Stimulated activated CD8-positive, alpha-beta memory T cell treated with anti-CD3 and anti-CD28 coated beads, Interleukin-4, amount 100 ng/mL, for 24 hours (primary cell): ENCODE results near the gene CRYGA.
"Not testable (repeated sequence)": the region's sequence is repeated elsewhere in the genome, so short reads cannot be mapped to it uniquely, and the experiment has no call there.

Source experiments
- DNase-seq: peaks from one replicate; pipeline ENCODE4 v3.0.0-alpha.2; 2020; ENCODE audit warnings: low read depth

Gene CRYGA

GRCh38 chr2:208164951-208165755 lies 1.8 kb upstream of the CRYGA start:
- no peak for DNase-seq

DNA sequence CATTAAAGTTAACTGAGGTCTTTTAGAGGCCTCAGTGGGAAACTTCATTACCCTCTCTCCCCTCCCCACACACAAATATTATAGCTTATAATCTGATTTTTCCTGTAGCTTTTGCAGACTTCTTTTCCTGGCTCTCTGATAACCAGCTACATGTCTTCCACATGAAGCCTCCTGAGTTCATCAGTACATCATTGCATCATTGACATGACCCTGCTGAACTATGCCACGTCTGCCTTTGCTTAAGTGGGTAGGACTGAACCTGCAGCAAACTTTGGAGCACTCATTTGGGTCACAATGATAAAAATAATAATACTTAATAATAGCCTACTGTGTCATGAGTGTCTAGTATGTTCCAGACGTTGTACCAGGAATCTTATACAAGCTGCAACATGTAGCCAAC lies 7.0 kb downstream of the CRYGA start:
- DNase-seq: no peak

DNA sequence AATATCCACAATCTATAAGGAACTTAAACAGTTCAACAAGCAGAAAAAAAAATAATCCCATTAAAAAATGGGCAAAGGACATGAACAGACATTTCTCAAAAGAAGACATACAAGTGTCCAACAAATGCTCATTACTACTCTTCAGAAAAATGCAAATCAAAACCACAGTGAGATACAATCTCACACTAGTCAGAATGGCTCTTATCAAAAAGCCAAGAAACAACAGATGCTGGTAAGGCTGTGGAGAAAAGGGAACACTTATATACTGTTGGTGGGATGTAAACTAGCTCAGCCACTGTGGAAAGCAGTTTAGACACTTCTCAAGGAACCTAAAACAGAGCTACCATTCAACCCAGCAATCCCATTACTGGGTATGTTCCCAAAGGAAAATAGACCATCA lies 10.2 kb downstream of the CRYGA start:
- DNase-seq: no peak

DNA sequence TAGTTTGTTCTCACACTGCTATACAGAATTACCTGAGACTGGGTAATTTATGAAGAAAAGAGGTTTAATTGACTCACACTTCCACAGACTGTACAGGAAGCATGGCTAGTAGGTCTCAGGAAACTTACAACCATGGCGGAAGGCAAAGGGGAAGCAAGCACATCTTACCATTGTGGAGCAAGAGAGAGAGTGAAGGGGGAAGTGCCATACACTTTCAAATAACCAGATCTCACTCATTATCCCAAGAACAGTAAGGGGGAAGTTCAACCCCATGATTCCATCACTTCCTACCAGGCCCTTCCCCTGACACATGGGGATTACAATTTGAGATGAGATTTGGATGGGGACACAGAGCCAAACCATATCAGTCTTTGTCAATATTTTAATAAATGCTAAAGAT lies 12.4 kb downstream of the CRYGA start:
- no peak for DNase-seq

DNA sequence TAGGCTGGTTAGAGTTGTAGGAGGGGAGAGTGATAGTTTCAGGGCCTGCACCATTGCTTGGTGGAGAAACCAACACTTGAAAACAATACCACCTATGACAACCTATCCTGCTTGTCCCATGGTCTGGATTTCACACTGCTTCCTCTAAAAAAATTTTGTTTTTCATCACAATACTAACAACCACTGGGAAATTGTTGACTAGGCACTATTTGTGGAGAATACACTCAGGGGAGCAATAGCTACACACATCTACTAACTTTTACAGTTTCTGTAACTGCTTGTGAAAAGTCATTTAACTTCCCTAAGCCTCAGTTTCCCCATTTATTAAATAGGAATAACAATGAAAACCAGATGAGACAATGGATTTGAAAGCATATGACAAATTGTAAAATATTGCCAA lies 13.3 kb downstream of the CRYGA start:
- no peak for DNase-seq

- no peak for DNase-seq
Observed at GRCh38 chr2:208148803-208149202, 14.6 kb downstream of the CRYGA start.

DNA sequence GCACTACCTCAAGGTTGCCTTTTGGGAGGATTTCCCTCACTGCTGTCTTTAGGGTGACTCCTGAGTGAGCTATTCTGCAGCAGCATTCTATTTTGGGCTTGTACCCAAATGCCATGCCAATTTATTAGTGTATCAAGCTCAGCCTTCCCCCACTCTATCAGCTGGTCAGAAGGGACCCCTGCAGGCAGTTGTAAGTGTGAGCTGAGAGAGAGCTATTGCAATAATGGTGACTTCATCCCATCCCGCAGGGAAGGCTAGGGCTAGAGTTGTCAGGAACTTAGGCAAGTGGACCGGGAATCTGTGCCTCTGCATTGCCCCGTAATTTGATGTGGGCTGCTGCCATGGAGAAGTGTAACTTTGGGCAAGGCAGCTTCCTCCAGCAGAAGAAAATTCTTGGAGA lies 15.6 kb downstream of the CRYGA start:
- no peak for DNase-seq

- DNase-seq: no peak
Observed at GRCh38 chr2:208147008-208147407, 16.4 kb downstream of the CRYGA start.

DNA sequence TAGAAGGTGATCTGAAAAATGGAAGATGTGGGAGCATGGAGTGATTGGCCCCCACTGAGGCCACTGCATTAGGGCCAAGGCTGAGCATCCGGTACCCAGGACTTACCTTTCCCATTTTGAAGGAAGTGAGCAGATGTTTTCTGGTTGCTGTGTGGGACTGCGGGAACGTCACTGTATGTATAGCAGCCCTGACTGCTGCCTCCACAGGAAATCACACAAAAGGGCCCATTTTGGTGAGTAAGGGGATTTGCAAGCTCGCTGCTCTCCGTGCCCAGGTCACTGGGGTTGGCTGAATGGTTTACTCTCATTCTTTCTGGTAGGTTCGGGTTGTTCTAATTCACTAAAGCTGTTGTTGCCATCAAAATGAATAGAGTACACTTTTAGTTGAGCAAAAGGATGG lies 17.4 kb downstream of the CRYGA start, which contains the start of gene CRYGB:
TSS of gene CRYGB (minus strand) at position 153 of the 400 bp plus-strand sequence. CDS start at position 115, 38 bp downstream.
- DNase-seq: no peak

- DNase-seq: no peak
Observed at GRCh38 chr2:208142925-208143799, 20.2 kb downstream of the CRYGA start.

- no peak for DNase-seq
Observed at GRCh38 chr2:208142240-208142924, 21.0 kb downstream of the CRYGA start.

GRCh38 chr2:208139447-208139846 lies 23.9 kb downstream of the CRYGA start:
- no peak for DNase-seq

- not testable (repeated sequence) for DNase-seq
Observed at GRCh38 chr2:208138334-208138733, 25.1 kb downstream of the CRYGA start.

GRCh38 chr2:208136716-208137094 lies 26.7 kb downstream of the CRYGA start:
- DNase-seq: no peak

GRCh38 chr2:208135794-208136715 lies 27.3 kb downstream of the CRYGA start:
- no peak for DNase-seq

DNA sequence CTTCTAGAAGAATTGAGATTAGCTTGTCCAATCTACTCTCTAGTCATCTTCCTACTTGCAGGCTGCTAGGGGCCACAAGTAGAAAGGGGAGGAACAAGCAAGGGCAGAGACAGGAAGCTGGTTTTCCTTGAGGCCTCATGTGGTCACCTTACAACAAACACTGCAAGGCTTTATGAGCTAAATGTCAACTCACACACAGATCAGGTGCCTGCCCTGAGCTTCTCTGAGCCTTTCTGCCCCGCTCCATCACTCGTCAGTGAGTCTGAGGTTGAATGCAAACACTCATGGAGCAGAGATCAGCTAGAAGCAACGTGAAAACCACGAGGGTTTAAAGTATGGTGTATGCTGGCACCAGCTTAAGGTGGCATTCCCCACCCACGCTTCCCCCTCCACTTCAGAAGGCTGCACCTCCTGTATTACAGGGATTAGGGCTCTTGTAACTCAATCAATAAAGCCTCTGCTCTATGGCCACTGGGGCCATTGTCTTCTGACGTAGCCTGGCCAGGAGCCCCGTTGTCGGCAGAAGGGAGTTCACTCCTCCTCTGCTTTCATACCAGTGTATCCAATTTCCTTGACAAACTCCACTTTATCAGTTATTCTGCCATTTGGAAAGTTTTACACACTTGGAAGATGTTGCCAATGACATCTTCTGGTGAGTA lies 28.3 kb downstream of the CRYGA start:
- DNase-seq: no peak

DNA sequence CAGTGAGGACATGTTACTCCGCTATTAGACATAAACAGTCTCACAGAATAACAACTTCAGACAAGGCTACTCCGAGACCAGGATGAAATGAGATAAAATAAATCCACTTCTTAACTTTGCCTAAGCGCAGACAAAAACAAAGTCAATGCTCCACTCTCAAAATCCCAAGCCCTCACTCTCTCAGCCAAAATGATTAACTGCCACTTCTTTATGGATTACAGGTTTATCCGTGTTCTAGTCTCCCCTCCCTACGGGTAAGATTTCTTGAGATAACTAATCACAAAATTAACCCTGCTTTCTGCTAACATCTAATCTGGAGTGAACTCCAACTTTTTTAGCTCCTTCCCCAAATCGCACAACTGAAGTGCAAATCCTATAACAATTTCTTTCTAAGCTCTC lies 32.7 kb downstream of the CRYGA start:
- DNase-seq: no peak

- DNase-seq: no peak
Observed at GRCh38 chr2:208129744-208130711, 33.4 kb downstream of the CRYGA start, which contains the start of gene CRYGC. TSS of gene CRYGC (minus strand) at chr2:208129828. CDS start at chr2:208129792, 36 bp downstream.

DNA sequence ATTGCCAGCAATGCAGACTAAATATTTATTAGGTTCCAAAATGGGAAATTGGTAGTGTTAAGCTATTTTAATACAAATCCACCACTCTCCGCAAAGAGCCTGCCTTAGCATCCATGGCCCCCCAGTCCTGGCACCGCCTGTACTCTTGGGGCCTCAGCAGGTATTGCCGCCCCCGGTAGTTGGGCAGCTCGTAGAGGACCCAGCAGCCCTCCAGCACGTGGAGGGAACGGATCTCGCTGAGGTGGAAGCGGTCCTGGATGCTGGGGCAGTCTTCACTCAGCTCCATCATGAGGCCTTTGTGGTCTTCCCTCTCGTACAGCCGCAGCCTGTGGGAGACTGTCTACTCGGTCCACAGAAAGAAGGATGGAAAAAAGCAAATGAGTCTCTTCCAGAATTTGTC lies 35.3 kb downstream of the CRYGA start:
- DNase-seq: no peak

DNA sequence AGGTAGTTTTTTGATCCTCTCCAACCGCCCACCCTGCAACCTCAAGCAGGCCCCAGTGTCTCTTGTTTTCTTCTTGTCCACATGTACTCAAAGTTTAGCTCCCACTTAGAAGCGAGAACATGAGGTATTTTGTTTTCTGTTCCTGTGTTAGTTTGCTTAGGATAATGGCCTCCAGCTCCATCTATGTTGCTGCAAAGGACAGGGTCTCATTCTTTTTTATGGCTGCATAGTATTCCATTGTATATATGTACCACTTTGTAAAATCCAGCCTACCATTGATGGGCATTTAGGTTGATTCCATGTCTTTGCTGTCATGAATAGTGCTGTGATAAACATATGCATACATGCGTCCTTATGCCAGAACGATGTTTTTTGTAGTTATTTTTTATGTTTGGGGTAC lies 36.3 kb downstream of the CRYGA start:
- DNase-seq: no peak
